ENCODE data around the gene TRABD2A.
"Not testable (repeated sequence)": the region's sequence is repeated elsewhere in the genome, so short reads cannot be mapped to it uniquely, and the experiment has no call there.

TRABD2A gene

GRCh38 chr2:84870306-84870705 lies 10.6 kb downstream of the TRABD2A start:
- no peak for FAIRE-seq
- TF ChIP-seq POLR2A (IDR thresholded peaks at IDR 0.05; ENCODE audit: low read depth, low read length) (no peak), POU2F2 (IDR thresholded peaks at IDR 0.05; ENCODE audit: low read depth, low read length) (no peak), TAF1 (IDR thresholded peaks at IDR 0.05; ENCODE audit: low read depth, low read length) (no peak)
- DNase-seq (ENCODE audit: insufficient read length, low spot score) = no peak

- FAIRE-seq; DNase-seq (ENCODE audit: insufficient read length, low spot score): not testable (repeated sequence)
Observed at GRCh38 chr2:84868327-84868726, 12.6 kb downstream of the TRABD2A start.

- no peak for DNase-seq (ENCODE audit: insufficient read length, low spot score)
- TF ChIP-seq SPI1 (IDR thresholded peaks at IDR 0.05; ENCODE audit: low read depth, low read length) = no peak
- TF ChIP-seq TAF1 (IDR thresholded peaks at IDR 0.05; ENCODE audit: low read depth, low read length) = no peak
- no peak for TF ChIP-seq POLR2AphosphoS5 (IDR thresholded peaks at IDR 0.05; ENCODE audit: low read depth, low read length)
- TF ChIP-seq POLR2A (IDR thresholded peaks at IDR 0.05; ENCODE audit: low read depth, low read length) = no peak
- TF ChIP-seq POU2F2 (IDR thresholded peaks at IDR 0.05; ENCODE audit: low read depth, low read length) = no peak
- no peak for TF ChIP-seq PAX5 (IDR thresholded peaks at IDR 0.05; ENCODE audit: insufficient read depth, low read length, severe bottlenecking)
- no peak for FAIRE-seq
Observed at GRCh38 chr2:84866122-84866521, 14.8 kb downstream of the TRABD2A start.

GRCh38 chr2:84865181-84865783 lies 15.6 kb downstream of the TRABD2A start:
- FAIRE-seq = peak; percentile 93
- TF ChIP-seq PAX5 (IDR thresholded peaks at IDR 0.05; ENCODE audit: insufficient read depth, low read length, severe bottlenecking) (no peak), POU2F2 (IDR thresholded peaks at IDR 0.05; ENCODE audit: low read depth, low read length) (no peak), POLR2A (IDR thresholded peaks at IDR 0.05; ENCODE audit: low read depth, low read length) (no peak), SPI1 (IDR thresholded peaks at IDR 0.05; ENCODE audit: low read depth, low read length) (no peak), POLR2AphosphoS5 (IDR thresholded peaks at IDR 0.05; ENCODE audit: low read depth, low read length) (no peak), TAF1 (IDR thresholded peaks at IDR 0.05; ENCODE audit: low read depth, low read length) (no peak)
- no peak for DNase-seq (ENCODE audit: insufficient read length, low spot score)

GRCh38 chr2:84862006-84862405 lies 18.9 kb downstream of the TRABD2A start:
- FAIRE-seq (no peak), DNase-seq (ENCODE audit: insufficient read length, low spot score) (no peak)
- TF ChIP-seq POLR2AphosphoS5 (IDR thresholded peaks at IDR 0.05; ENCODE audit: low read depth, low read length) (no peak), POLR2A (IDR thresholded peaks at IDR 0.05; ENCODE audit: low read depth, low read length) (no peak), POU2F2 (IDR thresholded peaks at IDR 0.05; ENCODE audit: low read depth, low read length) (no peak), SPI1 (IDR thresholded peaks at IDR 0.05; ENCODE audit: low read depth, low read length) (no peak), PAX5 (IDR thresholded peaks at IDR 0.05; ENCODE audit: insufficient read depth, low read length, severe bottlenecking) (no peak), TAF1 (IDR thresholded peaks at IDR 0.05; ENCODE audit: low read depth, low read length) (no peak)

GRCh38 chr2:84861539-84861938 lies 19.3 kb downstream of the TRABD2A start:
- FAIRE-seq (no peak), DNase-seq (ENCODE audit: insufficient read length, low spot score) (no peak)
- no peak for TF ChIP-seq POU2F2 (IDR thresholded peaks at IDR 0.05; ENCODE audit: low read depth, low read length)
- TF ChIP-seq POLR2AphosphoS5 (IDR thresholded peaks at IDR 0.05; ENCODE audit: low read depth, low read length) = no peak
- no peak for TF ChIP-seq PAX5 (IDR thresholded peaks at IDR 0.05; ENCODE audit: insufficient read depth, low read length, severe bottlenecking)
- TF ChIP-seq POLR2A (IDR thresholded peaks at IDR 0.05; ENCODE audit: low read depth, low read length) = no peak
- no peak for TF ChIP-seq TAF1 (IDR thresholded peaks at IDR 0.05; ENCODE audit: low read depth, low read length)
- no peak for TF ChIP-seq SPI1 (IDR thresholded peaks at IDR 0.05; ENCODE audit: low read depth, low read length)

GRCh38 chr2:84858937-84859336 lies 21.9 kb downstream of the TRABD2A start:
- DNase-seq (ENCODE audit: insufficient read length, low spot score) (no peak), FAIRE-seq (no peak)
- no peak for TF ChIP-seq POLR2AphosphoS5 (IDR thresholded peaks at IDR 0.05; ENCODE audit: low read depth, low read length)
- TF ChIP-seq TAF1 (IDR thresholded peaks at IDR 0.05; ENCODE audit: low read depth, low read length) = no peak
- no peak for TF ChIP-seq SPI1 (IDR thresholded peaks at IDR 0.05; ENCODE audit: low read depth, low read length)
- no peak for TF ChIP-seq POLR2A (IDR thresholded peaks at IDR 0.05; ENCODE audit: low read depth, low read length)
- no peak for TF ChIP-seq PAX5 (IDR thresholded peaks at IDR 0.05; ENCODE audit: insufficient read depth, low read length, severe bottlenecking)
- TF ChIP-seq POU2F2 (IDR thresholded peaks at IDR 0.05; ENCODE audit: low read depth, low read length) = no peak

GRCh38 chr2:84858123-84858522 lies 22.8 kb downstream of the TRABD2A start:
- TF ChIP-seq POLR2A (IDR thresholded peaks at IDR 0.05; ENCODE audit: low read depth, low read length) (no peak), POU2F2 (IDR thresholded peaks at IDR 0.05; ENCODE audit: low read depth, low read length) (no peak)
- DNase-seq (ENCODE audit: insufficient read length, low spot score) = no peak
- no peak for FAIRE-seq

GRCh38 chr2:84857566-84857965 lies 23.3 kb downstream of the TRABD2A start:
- TF ChIP-seq SPI1 (IDR thresholded peaks at IDR 0.05; ENCODE audit: low read depth, low read length) = no peak
- no peak for TF ChIP-seq PAX5 (IDR thresholded peaks at IDR 0.05; ENCODE audit: insufficient read depth, low read length, severe bottlenecking)
- TF ChIP-seq POLR2AphosphoS5 (IDR thresholded peaks at IDR 0.05; ENCODE audit: low read depth, low read length) = no peak
- TF ChIP-seq POU2F2 (IDR thresholded peaks at IDR 0.05; ENCODE audit: low read depth, low read length) = no peak
- no peak for TF ChIP-seq POLR2A (IDR thresholded peaks at IDR 0.05; ENCODE audit: low read depth, low read length)
- TF ChIP-seq TAF1 (IDR thresholded peaks at IDR 0.05; ENCODE audit: low read depth, low read length) = no peak
- no peak for DNase-seq (ENCODE audit: insufficient read length, low spot score)
- FAIRE-seq = no peak

GRCh38 chr2:84856787-84857186 lies 24.1 kb downstream of the TRABD2A start:
- no peak for FAIRE-seq
- DNase-seq (ENCODE audit: insufficient read length, low spot score) = no peak
- TF ChIP-seq TAF1 (IDR thresholded peaks at IDR 0.05; ENCODE audit: low read depth, low read length) (no peak), POLR2A (IDR thresholded peaks at IDR 0.05; ENCODE audit: low read depth, low read length) (no peak), SPI1 (IDR thresholded peaks at IDR 0.05; ENCODE audit: low read depth, low read length) (peak; percentile 70)

- no peak for DNase-seq (ENCODE audit: insufficient read length, low spot score)
- TF ChIP-seq POLR2A (IDR thresholded peaks at IDR 0.05; ENCODE audit: low read depth, low read length) = no peak
- no peak for TF ChIP-seq PAX5 (IDR thresholded peaks at IDR 0.05; ENCODE audit: insufficient read depth, low read length, severe bottlenecking)
- no peak for TF ChIP-seq POLR2AphosphoS5 (IDR thresholded peaks at IDR 0.05; ENCODE audit: low read depth, low read length)
- TF ChIP-seq SPI1 (IDR thresholded peaks at IDR 0.05; ENCODE audit: low read depth, low read length) = no peak
- no peak for TF ChIP-seq TAF1 (IDR thresholded peaks at IDR 0.05; ENCODE audit: low read depth, low read length)
- TF ChIP-seq POU2F2 (IDR thresholded peaks at IDR 0.05; ENCODE audit: low read depth, low read length) = no peak
- FAIRE-seq = no peak
Observed at GRCh38 chr2:84855731-84856130, 25.2 kb downstream of the TRABD2A start.

All from GM12891 (cell line).